WTC11 (cell line): ENCODE measurements around the gene GOLGA6C. TPM values are rescaled to one million over a fixed set of nuclear protein-coding genes. Genes with fewer than 3 reads are reported as not detected.

Experiments
- ATAC-seq: fragments of 200-7000 bp; cut with Tn5 transposase; 2 replicates; pipeline ENCODE4 v1.10.0; 2021; ENCODE audit warnings: mild to moderate bottlenecking, moderate library complexity
- CTCF ChIA-PET: fragments of 300-600 bp; sonication (Branson Sonifier 250); formaldehyde crosslinking; loops from one replicate; lab custom pipeline; 2021; ENCODE audit warnings: antibody characterized with exemption; lab: Charles Lee
- POLR2A ChIA-PET: fragments of 350-600 bp; sonication (Branson Sonifier 250); formaldehyde crosslinking; loops from one replicate; lab custom pipeline; 2021; ENCODE audit warnings: antibody characterized with exemption; lab: Charles Lee
- DNase-seq: peaks from one replicate; pipeline ENCODE4 v3.0.0; 2021; ENCODE audit warnings: low spot score
- H3K27ac Mint-ChIP-seq: 2 replicates; pipeline ENCODE4 v1.8.0; 2021; ENCODE audit warnings: mixed read lengths
- H3K27me3 Mint-ChIP-seq: 2 replicates; pipeline ENCODE4 v1.8.0; 2021; ENCODE audit warnings: low read depth, mild to moderate bottlenecking, moderate library complexity, mixed read lengths
- H3K36me3 Mint-ChIP-seq: 2 replicates; pipeline ENCODE4 v1.8.0; 2021; ENCODE audit warnings: mixed read lengths
- H3K4me1 Mint-ChIP-seq: 2 replicates; pipeline ENCODE4 v1.8.0; 2022; ENCODE audit warnings: mixed read lengths
- H3K4me3 Mint-ChIP-seq: 2 replicates; pipeline ENCODE4 v1.8.0; 2021; ENCODE audit warnings: mild to moderate bottlenecking, moderate library complexity, mixed read lengths
- H3K9me3 Mint-ChIP-seq: 2 replicates; pipeline ENCODE4 v1.8.0; 2021; ENCODE audit warnings: mixed read lengths
- CBFB ChIP-seq: sonication (generic); formaldehyde crosslinking; IDR thresholded peaks from 2 replicates; pipeline ENCODE4 v1.8.1; 2022; ENCODE audit warnings: mild to moderate bottlenecking, low read depth, missing genetic modification reagents
- ELF4 ChIP-seq: sonication (generic); formaldehyde crosslinking; IDR thresholded peaks from 2 replicates; pipeline ENCODE4 v1.8.1; 2022; ENCODE audit warnings: low read depth, mild to moderate bottlenecking, moderate library complexity, missing genetic modification reagents
- FOXP1 ChIP-seq: sonication (generic); formaldehyde crosslinking; IDR thresholded peaks from 2 replicates; pipeline ENCODE4 v1.8.0; 2022; ENCODE audit warnings: missing genetic modification reagents, mild to moderate bottlenecking, moderate library complexity, borderline replicate concordance
- IRF2 ChIP-seq: sonication (generic); formaldehyde crosslinking; IDR thresholded peaks from 2 replicates; pipeline ENCODE4 v1.8.0; 2022; ENCODE audit warnings: low read depth, missing genetic modification reagents, borderline replicate concordance
- MYBL2 ChIP-seq: sonication (generic); formaldehyde crosslinking; IDR thresholded peaks from 2 replicates; pipeline ENCODE4 v1.8.1; 2023; ENCODE audit warnings: mild to moderate bottlenecking, moderate library complexity, missing genetic modification reagents
- NFE2L1 ChIP-seq: sonication (generic); formaldehyde crosslinking; IDR thresholded peaks from 2 replicates; pipeline ENCODE4 v1.8.1; 2023; ENCODE audit warnings: missing genetic modification reagents
- NFYB ChIP-seq: sonication (generic); formaldehyde crosslinking; conservative IDR thresholded peaks from 2 replicates; pipeline ENCODE4 v1.8.0; 2022; ENCODE audit warnings: low read depth, missing genetic modification reagents
- OVOL2 ChIP-seq: fragments of 250-450 bp; sonication (Bioruptor Pico); IDR thresholded peaks from 2 replicates; pipeline ENCODE4 v1.9.0; 2021; ENCODE audit warnings: mild to moderate bottlenecking, borderline replicate concordance
- total RNA-seq: library from RNA; stranded (reverse); gene quantifications from 3 replicates; pipeline ENCODE4 v1.2.3, GENCODE V29; 2021
- TF ChIP-seq, protein P1 (sequence below): fragments of 200-600 bp; IDR thresholded peaks from 2 replicates; pipeline ENCODE4 v1.8.0; 2022; ENCODE audit warnings: antibody characterized with exemption
- TF ChIP-seq, protein P2 (sequence below): sonication (generic); formaldehyde crosslinking; IDR thresholded peaks from 2 replicates; pipeline ENCODE4 v1.8.1; 2023; ENCODE audit warnings: mild to moderate bottlenecking, missing genetic modification reagents, moderate library complexity
- TF ChIP-seq, protein P3 (sequence below): sonication (generic); formaldehyde crosslinking; conservative IDR thresholded peaks from 2 replicates; pipeline ENCODE4 v1.8.1; 2023; ENCODE audit warnings: mild to moderate bottlenecking, low read depth, missing genetic modification reagents, moderate library complexity
- TF ChIP-seq, protein P4 (sequence below): sonication (generic); formaldehyde crosslinking; IDR thresholded peaks from 2 replicates; pipeline ENCODE4 v1.8.0; 2022; ENCODE audit warnings: mild to moderate bottlenecking, missing genetic modification reagents
- TF ChIP-seq, protein P5 (sequence below): sonication (generic); formaldehyde crosslinking; IDR thresholded peaks from 2 replicates; pipeline ENCODE4 v1.8.1; 2022; ENCODE audit warnings: low read depth, missing genetic modification reagents, borderline replicate concordance
- TF ChIP-seq, protein P6 (sequence below): sonication (generic); formaldehyde crosslinking; IDR thresholded peaks from 2 replicates; pipeline ENCODE4 v1.8.1; 2023; ENCODE audit warnings: mild to moderate bottlenecking, missing genetic modification reagents

Gene GOLGA6C
- total RNA-seq, 1 experiment from 2014 or later = 0.52 TPM

DNA sequence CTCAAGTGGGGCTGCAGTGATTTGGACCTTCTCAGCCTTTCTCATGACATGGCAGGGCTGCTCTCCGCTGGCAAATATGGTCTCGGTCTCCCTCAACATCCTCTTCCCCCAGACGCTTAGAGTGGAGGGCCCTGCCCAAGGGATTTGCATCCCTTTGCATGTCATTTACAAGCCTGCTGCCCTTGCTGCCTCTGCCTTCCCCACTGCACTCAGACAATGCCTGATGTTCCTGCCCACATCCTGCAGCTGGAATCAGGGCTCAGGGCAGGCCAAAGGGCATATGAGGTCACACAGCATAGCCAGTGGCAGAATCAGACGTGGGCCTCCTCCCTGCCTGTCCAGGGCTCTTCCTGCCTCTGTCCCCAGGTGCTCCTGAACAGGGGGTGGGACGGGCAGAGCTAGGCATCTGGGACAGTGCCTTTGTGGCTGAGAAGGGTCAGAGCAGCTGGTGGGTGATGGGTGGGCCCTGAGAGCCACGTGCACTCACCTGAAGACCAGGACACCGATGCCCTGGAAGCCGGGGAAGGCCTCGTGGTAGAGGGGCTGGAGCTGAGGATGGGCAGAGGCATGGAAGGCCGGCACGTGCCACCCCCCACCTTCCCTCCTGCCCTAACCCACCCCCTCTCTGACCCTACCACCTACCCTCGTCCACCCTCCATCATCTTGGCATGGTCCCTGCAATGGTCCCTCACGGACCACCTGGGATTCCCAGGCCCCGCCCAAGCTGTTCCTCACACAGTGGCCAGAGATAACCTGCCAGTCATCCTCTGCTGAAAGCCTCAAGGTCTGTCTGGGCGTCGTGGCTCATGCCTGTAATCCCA is 27.4 kb upstream of the GOLGA6C start (continued):
- TF ChIP-seq, protein P1, sequence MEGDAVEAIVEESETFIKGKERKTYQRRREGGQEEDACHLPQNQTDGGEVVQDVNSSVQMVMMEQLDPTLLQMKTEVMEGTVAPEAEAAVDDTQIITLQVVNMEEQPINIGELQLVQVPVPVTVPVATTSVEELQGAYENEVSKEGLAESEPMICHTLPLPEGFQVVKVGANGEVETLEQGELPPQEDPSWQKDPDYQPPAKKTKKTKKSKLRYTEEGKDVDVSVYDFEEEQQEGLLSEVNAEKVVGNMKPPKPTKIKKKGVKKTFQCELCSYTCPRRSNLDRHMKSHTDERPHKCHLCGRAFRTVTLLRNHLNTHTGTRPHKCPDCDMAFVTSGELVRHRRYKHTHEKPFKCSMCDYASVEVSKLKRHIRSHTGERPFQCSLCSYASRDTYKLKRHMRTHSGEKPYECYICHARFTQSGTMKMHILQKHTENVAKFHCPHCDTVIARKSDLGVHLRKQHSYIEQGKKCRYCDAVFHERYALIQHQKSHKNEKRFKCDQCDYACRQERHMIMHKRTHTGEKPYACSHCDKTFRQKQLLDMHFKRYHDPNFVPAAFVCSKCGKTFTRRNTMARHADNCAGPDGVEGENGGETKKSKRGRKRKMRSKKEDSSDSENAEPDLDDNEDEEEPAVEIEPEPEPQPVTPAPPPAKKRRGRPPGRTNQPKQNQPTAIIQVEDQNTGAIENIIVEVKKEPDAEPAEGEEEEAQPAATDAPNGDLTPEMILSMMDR = no peak
- TF ChIP-seq, protein P2, sequence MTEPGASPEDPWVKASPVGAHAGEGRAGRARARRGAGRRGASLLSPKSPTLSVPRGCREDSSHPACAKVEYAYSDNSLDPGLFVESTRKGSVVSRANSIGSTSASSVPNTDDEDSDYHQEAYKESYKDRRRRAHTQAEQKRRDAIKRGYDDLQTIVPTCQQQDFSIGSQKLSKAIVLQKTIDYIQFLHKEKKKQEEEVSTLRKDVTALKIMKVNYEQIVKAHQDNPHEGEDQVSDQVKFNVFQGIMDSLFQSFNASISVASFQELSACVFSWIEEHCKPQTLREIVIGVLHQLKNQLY (CRISPR knock-in tag) = no peak
- no peak for TF ChIP-seq CBFB (CRISPR knock-in tag)
- TF ChIP-seq, protein P3, sequence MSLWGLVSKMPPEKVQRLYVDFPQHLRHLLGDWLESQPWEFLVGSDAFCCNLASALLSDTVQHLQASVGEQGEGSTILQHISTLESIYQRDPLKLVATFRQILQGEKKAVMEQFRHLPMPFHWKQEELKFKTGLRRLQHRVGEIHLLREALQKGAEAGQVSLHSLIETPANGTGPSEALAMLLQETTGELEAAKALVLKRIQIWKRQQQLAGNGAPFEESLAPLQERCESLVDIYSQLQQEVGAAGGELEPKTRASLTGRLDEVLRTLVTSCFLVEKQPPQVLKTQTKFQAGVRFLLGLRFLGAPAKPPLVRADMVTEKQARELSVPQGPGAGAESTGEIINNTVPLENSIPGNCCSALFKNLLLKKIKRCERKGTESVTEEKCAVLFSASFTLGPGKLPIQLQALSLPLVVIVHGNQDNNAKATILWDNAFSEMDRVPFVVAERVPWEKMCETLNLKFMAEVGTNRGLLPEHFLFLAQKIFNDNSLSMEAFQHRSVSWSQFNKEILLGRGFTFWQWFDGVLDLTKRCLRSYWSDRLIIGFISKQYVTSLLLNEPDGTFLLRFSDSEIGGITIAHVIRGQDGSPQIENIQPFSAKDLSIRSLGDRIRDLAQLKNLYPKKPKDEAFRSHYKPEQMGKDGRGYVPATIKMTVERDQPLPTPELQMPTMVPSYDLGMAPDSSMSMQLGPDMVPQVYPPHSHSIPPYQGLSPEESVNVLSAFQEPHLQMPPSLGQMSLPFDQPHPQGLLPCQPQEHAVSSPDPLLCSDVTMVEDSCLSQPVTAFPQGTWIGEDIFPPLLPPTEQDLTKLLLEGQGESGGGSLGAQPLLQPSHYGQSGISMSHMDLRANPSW (CRISPR knock-in tag) = no peak
- TF ChIP-seq, protein P4, sequence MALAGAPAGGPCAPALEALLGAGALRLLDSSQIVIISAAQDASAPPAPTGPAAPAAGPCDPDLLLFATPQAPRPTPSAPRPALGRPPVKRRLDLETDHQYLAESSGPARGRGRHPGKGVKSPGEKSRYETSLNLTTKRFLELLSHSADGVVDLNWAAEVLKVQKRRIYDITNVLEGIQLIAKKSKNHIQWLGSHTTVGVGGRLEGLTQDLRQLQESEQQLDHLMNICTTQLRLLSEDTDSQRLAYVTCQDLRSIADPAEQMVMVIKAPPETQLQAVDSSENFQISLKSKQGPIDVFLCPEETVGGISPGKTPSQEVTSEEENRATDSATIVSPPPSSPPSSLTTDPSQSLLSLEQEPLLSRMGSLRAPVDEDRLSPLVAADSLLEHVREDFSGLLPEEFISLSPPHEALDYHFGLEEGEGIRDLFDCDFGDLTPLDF (CRISPR knock-in tag) = no peak
- TF ChIP-seq IRF2 (CRISPR knock-in tag) = no peak
- TF ChIP-seq OVOL2 (CRISPR knock-in tag) = no peak

DNA sequence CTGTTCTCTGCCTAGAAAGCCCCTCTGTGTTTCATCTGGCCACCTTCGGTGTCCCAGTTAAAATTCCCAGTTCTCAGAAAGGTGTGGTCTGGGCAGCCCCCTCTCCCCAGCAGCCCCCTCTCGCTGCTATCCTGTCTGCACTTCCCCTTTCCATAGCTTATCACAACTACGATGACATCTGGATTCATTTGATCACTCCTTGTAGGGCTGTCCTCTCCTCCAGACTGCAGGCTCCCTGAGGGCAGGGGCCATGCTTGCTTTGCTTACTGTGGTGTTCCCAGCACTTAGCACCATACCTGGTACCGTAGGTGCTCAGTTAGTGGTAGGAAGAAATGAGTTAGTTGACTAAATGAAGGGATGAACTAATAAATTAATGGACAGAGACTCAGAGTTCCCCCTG is 26.3 kb upstream of the GOLGA6C start:
- TF ChIP-seq FOXP1 (no peak), NFE2L1 (CRISPR knock-in tag) (no peak), ELF4 (CRISPR knock-in tag) (no peak), MYBL2 (no peak), NFYB (CRISPR knock-in tag) (no peak)
- TF ChIP-seq, protein P5, sequence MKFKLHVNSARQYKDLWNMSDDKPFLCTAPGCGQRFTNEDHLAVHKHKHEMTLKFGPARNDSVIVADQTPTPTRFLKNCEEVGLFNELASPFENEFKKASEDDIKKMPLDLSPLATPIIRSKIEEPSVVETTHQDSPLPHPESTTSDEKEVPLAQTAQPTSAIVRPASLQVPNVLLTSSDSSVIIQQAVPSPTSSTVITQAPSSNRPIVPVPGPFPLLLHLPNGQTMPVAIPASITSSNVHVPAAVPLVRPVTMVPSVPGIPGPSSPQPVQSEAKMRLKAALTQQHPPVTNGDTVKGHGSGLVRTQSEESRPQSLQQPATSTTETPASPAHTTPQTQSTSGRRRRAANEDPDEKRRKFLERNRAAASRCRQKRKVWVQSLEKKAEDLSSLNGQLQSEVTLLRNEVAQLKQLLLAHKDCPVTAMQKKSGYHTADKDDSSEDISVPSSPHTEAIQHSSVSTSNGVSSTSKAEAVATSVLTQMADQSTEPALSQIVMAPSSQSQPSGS (CRISPR knock-in tag) = no peak
- TF ChIP-seq, protein P6, sequence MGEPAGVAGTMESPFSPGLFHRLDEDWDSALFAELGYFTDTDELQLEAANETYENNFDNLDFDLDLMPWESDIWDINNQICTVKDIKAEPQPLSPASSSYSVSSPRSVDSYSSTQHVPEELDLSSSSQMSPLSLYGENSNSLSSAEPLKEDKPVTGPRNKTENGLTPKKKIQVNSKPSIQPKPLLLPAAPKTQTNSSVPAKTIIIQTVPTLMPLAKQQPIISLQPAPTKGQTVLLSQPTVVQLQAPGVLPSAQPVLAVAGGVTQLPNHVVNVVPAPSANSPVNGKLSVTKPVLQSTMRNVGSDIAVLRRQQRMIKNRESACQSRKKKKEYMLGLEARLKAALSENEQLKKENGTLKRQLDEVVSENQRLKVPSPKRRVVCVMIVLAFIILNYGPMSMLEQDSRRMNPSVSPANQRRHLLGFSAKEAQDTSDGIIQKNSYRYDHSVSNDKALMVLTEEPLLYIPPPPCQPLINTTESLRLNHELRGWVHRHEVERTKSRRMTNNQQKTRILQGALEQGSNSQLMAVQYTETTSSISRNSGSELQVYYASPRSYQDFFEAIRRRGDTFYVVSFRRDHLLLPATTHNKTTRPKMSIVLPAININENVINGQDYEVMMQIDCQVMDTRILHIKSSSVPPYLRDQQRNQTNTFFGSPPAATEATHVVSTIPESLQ = no peak
- H3K4me1 Mint-ChIP-seq = peaks cover 11% of the 10 kb centered on the region
- H3K36me3 Mint-ChIP-seq = no peaks in the 10 kb centered on the region
- H3K27me3 Mint-ChIP-seq = peaks cover 27% of the 10 kb centered on the region
- no peaks in the 10 kb centered on the region for H3K9me3 Mint-ChIP-seq
- POLR2A ChIA-PET = no interaction called here
- no peak overlapping the region for H3K27ac Mint-ChIP-seq
- no peak overlapping the region for H3K4me3 Mint-ChIP-seq
- CTCF ChIA-PET = no interaction called here
- no peak for DNase-seq
- no peak for ATAC-seq
